Left ventricle myocardium inferior (tissue), 1 donor: ENCODE data around the gene SRPK2. TPM values are rescaled to one million over a fixed set of nuclear protein-coding genes. Genes with fewer than 3 reads are reported as not detected.

Source experiments
- DNase-seq: peaks from one replicate; pipeline ENCODE4 v3.0.0-alpha.2; 2020
- H3K27ac ChIP-seq: fragments of 200-600 bp; replicated peaks from 2 replicates; pipeline ENCODE4 v1.8.0; 2021
- H3K27me3 ChIP-seq: fragments of 200-600 bp; 2 replicates; pipeline ENCODE4 v1.8.0; 2021; ENCODE audit warnings: low read depth
- H3K36me3 ChIP-seq: fragments of 200-600 bp; 2 replicates; pipeline ENCODE4 v1.8.0; 2021
- H3K4me1 ChIP-seq: fragments of 200-600 bp; 2 replicates; pipeline ENCODE4 v1.8.0; 2021
- H3K4me3 ChIP-seq: fragments of 200-600 bp; 2 replicates; pipeline ENCODE4 v1.8.0; 2021; ENCODE audit warnings: mild to moderate bottlenecking, moderate library complexity
- H3K9me3 ChIP-seq: fragments of 200-600 bp; replicated peaks from 2 replicates; pipeline ENCODE4 v1.8.0; 2021
- intact Hi-C: fragments of 100-400 bp; cut with micrococcal nuclease; formaldehyde crosslinking; loops from one replicate; pipeline ENCODE4 v1.11.0; 2022
- total RNA-seq: library from RNA; stranded (reverse); fragmentation: NEBNext Ultra II Directional; extraction: Animal tissue kit (Norgen Biotek cat#: 25700); gene quantifications from one replicate; pipeline ENCODE4 v1.2.1, GENCODE V29; 2021
- TF ChIP-seq, protein P1 (sequence below): fragments of 200-600 bp; IDR thresholded peaks from 2 replicates; pipeline ENCODE4 v1.8.0; 2021; ENCODE audit warnings: antibody characterized with exemption, mild to moderate bottlenecking, borderline replicate concordance
- donor health status: DM: no; HTN: yes; CAD: no; lungs with severe emphysema.

Gene SRPK2
- total RNA-seq, 1 donor from 2014 or later = 34.3 TPM

DNA sequence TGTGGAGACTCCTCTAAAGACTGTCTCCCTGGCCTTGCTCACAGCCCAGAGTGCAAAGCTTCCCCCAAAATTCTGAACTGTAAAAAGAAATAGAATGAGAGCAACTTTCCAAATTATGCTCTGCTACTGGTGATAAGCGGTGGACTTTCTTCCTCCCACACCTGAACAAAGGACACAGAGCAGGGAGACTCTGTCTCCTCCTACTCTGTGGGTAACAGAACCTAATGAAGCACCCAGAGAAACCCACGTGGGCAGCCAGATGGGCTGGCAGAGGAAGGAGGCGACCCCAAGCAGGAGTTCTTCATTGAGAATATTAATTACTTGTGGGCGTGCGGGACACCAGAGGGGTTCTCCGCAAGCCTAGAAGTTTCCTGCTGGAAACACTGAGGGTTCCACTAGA, 235.2 kb downstream of the SRPK2 start:
- H3K4me1 ChIP-seq = peaks cover 26% of the 10 kb centered on the region
- no peaks in the 10 kb centered on the region for H3K9me3 ChIP-seq
- intact Hi-C loops = loop anchor here (10.0 kb wide), 1 partner anchor 181 kb away; no protein-coding TSS in a partner anchor
- peaks cover 8% of the 10 kb centered on the region for H3K36me3 ChIP-seq
- H3K4me3 ChIP-seq = no peak overlapping the region
- no peak overlapping the region for H3K27ac ChIP-seq
- TF ChIP-seq, protein P1, sequence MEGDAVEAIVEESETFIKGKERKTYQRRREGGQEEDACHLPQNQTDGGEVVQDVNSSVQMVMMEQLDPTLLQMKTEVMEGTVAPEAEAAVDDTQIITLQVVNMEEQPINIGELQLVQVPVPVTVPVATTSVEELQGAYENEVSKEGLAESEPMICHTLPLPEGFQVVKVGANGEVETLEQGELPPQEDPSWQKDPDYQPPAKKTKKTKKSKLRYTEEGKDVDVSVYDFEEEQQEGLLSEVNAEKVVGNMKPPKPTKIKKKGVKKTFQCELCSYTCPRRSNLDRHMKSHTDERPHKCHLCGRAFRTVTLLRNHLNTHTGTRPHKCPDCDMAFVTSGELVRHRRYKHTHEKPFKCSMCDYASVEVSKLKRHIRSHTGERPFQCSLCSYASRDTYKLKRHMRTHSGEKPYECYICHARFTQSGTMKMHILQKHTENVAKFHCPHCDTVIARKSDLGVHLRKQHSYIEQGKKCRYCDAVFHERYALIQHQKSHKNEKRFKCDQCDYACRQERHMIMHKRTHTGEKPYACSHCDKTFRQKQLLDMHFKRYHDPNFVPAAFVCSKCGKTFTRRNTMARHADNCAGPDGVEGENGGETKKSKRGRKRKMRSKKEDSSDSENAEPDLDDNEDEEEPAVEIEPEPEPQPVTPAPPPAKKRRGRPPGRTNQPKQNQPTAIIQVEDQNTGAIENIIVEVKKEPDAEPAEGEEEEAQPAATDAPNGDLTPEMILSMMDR = no peak
- DNase-seq = no peak
- H3K27me3 ChIP-seq = no peaks in the 10 kb centered on the region

DNA sequence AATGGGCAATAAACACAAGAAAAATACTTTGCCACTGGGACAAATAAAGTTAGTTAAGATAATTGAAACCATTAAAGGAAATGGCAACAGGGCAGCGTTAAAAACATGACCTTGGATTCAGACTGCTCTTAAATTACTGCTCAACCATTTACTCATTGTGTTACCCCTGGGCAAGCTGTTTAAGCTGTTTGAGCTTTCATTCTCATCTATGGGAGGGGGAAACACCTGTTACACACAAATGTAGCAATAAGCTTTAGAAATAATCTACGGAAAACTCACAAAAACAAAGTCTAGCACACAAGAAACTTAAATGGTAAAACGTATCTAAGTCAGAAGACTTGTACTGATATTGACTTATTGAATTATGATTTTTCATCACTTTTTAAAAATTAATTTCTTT, 237.6 kb downstream of the SRPK2 start:
- TF ChIP-seq, protein P1 = no peak
- Histone ChIP-seq H3K9me3 (no peaks in the 10 kb centered on the region), H3K4me3 (no peak overlapping the region), H3K27me3 (no peaks in the 10 kb centered on the region), H3K27ac (no peak overlapping the region), H3K4me1 (peaks cover 34% of the 10 kb centered on the region), H3K36me3 (peaks cover 3% of the 10 kb centered on the region)
- DNase-seq = no peak
- intact Hi-C loops = loop anchor here (10.0 kb wide), 1 partner anchor 184 kb away; no protein-coding TSS in a partner anchor

DNA sequence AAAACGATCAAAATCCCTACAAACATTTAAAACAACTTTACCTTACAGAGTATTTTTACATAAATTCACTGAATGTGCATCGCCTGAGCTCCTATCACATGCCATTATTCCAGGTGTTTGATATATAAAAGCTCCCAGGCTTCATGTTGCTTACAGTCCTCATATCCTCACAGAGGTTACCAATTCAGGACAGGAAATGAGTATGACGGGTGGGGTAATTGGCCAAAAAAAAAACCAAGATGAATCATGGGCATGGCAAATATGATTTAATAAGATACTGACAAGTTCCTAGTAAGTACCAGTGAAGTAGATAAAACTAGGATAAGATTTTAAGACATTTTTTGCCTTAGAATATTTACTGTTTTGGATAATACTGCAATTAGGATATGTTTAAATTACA, 238.9 kb downstream of the SRPK2 start:
- no peaks in the 10 kb centered on the region for H3K9me3 ChIP-seq
- H3K27me3 ChIP-seq = no peaks in the 10 kb centered on the region
- peaks cover 5% of the 10 kb centered on the region for H3K36me3 ChIP-seq
- H3K4me3 ChIP-seq = no peak overlapping the region
- TF ChIP-seq, protein P1 = no peak
- no peak overlapping the region for H3K27ac ChIP-seq
- intact Hi-C loops = loop anchor here (10.0 kb wide), 1 partner anchor 185 kb away; no protein-coding TSS in a partner anchor
- no peak for DNase-seq
- peaks cover 35% of the 10 kb centered on the region for H3K4me1 ChIP-seq

DNA sequence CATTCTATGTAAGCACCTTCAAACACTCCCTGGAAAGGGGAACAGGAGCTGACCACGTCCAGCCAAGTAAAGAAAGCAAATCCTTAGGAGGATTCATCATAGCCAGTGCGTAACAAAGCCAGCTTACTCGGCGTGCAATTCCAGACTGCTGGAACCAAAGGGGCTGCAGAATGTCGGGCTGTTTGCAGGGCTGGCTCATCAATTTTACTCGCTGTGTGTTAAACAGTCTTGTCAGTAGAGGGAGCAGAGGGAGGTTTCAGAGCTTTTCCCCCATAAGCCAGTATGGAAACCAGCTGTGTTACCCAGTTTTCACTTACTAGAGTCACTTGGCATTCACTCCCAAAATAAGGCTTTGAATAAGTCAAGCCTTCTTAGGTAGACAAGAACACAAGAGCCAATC, 247.7 kb downstream of the SRPK2 start:
- DNase-seq = no peak
- Histone ChIP-seq H3K9me3 (no peaks in the 10 kb centered on the region), H3K27me3 (no peaks in the 10 kb centered on the region), H3K4me3 (no peak overlapping the region), H3K4me1 (peaks cover 19% of the 10 kb centered on the region), H3K27ac (no peak overlapping the region), H3K36me3 (peaks cover 39% of the 10 kb centered on the region)
- intact Hi-C loops = no loop called here
- TF ChIP-seq, protein P1 = peak; percentile 32

DNA sequence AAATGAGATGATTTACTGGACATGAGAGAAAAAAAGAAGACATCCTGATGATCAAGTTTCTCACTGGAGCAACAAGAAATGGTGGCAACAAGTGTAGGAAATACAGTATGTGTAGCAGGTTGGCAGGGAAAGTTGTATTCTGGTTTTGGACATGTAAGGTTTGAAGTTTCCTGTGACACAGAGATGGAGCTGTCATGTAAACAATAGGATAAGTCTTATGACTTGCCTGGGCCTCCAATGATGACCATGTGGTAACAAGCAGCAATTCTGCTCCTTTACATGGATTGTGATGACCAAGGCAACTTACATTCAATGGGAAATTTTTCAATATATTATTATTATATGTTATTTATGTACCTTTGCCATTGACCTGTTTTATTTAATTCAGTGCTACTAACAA, 249.3 kb downstream of the SRPK2 start:
- TF ChIP-seq, protein P1 = no peak
- no peaks in the 10 kb centered on the region for H3K27me3 ChIP-seq
- H3K36me3 ChIP-seq = peaks cover 37% of the 10 kb centered on the region
- peaks cover 21% of the 10 kb centered on the region for H3K4me1 ChIP-seq
- intact Hi-C loops = no loop called here
- no peak overlapping the region for H3K4me3 ChIP-seq
- no peak overlapping the region for H3K27ac ChIP-seq
- no peaks in the 10 kb centered on the region for H3K9me3 ChIP-seq
- no peak for DNase-seq

DNA sequence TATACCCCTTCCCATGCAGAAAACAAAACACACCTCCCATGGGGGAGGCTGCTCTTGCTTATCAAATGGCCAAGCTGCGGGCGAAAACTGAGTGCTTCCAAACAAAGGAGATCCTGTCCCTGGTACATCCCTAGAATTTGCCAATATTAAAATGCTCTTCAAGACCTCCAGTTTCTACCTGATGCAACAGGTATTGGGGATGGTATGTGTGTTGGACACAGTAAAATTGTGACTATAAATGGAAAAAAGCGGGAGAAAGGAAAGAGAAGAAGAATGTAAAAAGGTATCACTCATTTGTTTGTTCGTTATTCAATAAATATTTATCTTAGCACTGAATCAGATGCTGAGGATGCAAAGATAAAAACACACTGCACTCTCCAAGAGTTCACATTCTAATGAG, 250.8 kb downstream of the SRPK2 start:
- no peak for DNase-seq
- H3K36me3 ChIP-seq = peaks cover 34% of the 10 kb centered on the region
- no peaks in the 10 kb centered on the region for H3K27me3 ChIP-seq
- no peak overlapping the region for H3K27ac ChIP-seq
- no peak overlapping the region for H3K4me3 ChIP-seq
- H3K4me1 ChIP-seq = peaks cover 21% of the 10 kb centered on the region
- intact Hi-C loops = no loop called here
- no peaks in the 10 kb centered on the region for H3K9me3 ChIP-seq
- TF ChIP-seq, protein P1 = no peak
